ENCODE results near the gene SUCO.
"Not testable (repeated sequence)": the region's sequence is repeated elsewhere in the genome, so short reads cannot be mapped to it uniquely, and the experiment has no call there.

SUCO gene

DNA sequence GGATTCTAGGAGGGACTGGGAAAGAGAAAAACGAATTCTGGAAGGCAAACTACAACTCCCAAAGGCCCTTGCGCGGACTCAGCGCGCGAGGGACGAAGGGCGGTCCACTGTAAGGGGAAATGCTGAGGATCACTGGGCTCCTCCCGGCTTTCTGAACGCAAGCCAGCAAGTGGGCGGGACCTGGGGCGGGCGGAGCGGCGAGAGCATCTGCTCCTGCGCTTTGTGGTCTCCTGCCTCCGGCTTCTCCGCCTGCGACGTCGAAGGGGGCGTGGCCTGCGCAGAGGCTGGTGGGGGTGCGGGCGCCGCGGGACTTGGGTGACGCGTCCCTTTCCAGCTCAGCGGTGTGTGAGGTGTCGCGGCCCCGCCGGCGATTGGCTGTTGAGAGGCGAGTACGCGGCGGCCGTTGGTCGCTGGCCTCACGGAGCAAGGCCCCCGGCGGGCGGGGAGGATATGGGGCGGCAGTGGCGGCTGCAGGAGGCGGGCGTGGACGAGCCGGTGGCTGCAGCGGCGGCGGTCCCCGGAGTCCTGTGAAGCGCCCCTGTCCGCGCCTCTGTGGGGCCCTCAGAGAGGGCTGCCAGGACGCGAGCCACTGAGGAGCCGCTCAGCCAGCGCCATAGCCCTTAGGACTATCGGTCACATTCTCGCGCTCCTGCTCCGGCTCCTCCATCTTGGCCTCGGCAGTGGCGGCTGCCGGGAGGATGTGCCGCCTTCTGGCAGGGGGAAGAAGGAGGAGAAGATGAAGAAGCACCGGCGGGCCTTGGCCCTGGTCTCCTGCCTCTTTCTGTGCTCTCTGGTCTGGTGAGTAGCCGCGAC lies at the start of gene SUCO:
Gene SUCO (plus strand): TSS at position 451 of the 813 bp plus-strand sequence. CDS start 286 bp downstream, at position 737.
- Histone ChIP-seq H3K4me3 (ENCODE audit: low read depth, low read length) (peak within 1 kb of the TSS; percentile 98), H3K9me3 (ENCODE audit: control insufficient read depth, insufficient read depth, low read length) (no peaks in the 10 kb centered on the region), H3K9ac (ENCODE audit: low read depth, low read length) (peak within 1 kb of the TSS; percentile 92), H3K36me3 (ENCODE audit: control insufficient read depth, insufficient read depth, low read length) (no peaks in the 10 kb centered on the region), H3K27me3 (ENCODE audit: control insufficient read depth, insufficient read depth, low read length) (no peaks in the 10 kb centered on the region), H3K4me1 (ENCODE audit: control insufficient read depth, insufficient read depth, low read length) (peaks cover 19% of the 10 kb centered on the region)

- Histone ChIP-seq H3K9me3 (ENCODE audit: control insufficient read depth, insufficient read depth, low read length) (no peaks in the 10 kb centered on the region), H3K4me3 (ENCODE audit: low read depth, low read length) (no peak overlapping the region), H3K9ac (ENCODE audit: low read depth, low read length) (no peak overlapping the region), H3K27me3 (ENCODE audit: control insufficient read depth, insufficient read depth, low read length) (no peaks in the 10 kb centered on the region), H3K36me3 (ENCODE audit: control insufficient read depth, insufficient read depth, low read length) (no peaks in the 10 kb centered on the region), H3K4me1 (ENCODE audit: control insufficient read depth, insufficient read depth, low read length) (no peaks in the 10 kb centered on the region)
These were observed 49.5 kb upstream of the SUCO start for GRCh38 chr1:172483448-172483847.

DNA sequence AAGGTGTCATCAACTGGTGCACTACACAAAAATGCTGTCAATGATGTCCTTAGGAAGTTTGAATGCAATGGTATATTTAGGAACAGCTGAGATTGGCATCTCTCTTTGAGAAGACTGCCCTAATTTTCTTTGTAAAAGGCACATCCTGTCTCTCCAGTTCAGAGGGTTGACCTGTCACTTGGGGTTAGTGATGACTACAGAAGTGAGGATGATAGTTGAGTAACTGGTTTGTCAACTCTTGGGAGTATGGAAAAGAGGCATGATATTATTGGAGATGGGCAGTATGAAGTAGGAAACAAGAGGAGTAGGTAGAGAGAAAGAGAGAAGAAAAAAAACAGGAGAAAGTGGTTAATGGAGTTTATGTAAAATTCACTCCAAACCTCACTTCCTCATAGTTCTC lies 48.7 kb upstream of the SUCO start:
- no peak overlapping the region for H3K9ac ChIP-seq (ENCODE audit: low read depth, low read length)
- no peaks in the 10 kb centered on the region for H3K36me3 ChIP-seq (ENCODE audit: control insufficient read depth, insufficient read depth, low read length)
- H3K9me3 ChIP-seq (ENCODE audit: control insufficient read depth, insufficient read depth, low read length), result no peaks in the 10 kb centered on the region
- no peaks in the 10 kb centered on the region for H3K27me3 ChIP-seq (ENCODE audit: control insufficient read depth, insufficient read depth, low read length)
- H3K4me3 ChIP-seq (ENCODE audit: low read depth, low read length), result no peak overlapping the region
- H3K4me1 ChIP-seq (ENCODE audit: control insufficient read depth, insufficient read depth, low read length), result no peaks in the 10 kb centered on the region

DNA sequence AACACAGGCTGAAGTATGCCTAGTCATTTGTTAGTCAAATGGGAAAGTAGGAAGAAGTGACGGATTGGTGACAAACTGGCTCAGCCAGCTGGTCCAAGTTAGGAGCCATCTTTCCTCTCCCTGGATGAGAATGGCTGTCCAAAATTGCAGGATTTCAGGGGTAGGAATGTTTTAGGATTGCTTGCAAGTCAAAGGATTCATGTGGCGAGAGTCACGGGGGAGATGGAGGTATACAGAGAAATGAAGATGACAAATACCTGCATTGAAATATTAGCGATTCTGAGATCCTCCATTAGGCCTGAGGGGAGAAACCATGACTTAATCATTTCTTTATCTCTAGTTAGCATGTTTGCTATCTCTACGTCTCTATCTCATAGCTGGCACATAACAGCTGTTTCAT lies 47.3 kb upstream of the SUCO start:
- no peaks in the 10 kb centered on the region for H3K9me3 ChIP-seq (ENCODE audit: control insufficient read depth, insufficient read depth, low read length)
- no peak overlapping the region for H3K9ac ChIP-seq (ENCODE audit: low read depth, low read length)
- H3K4me1 ChIP-seq (ENCODE audit: control insufficient read depth, insufficient read depth, low read length), result no peaks in the 10 kb centered on the region
- no peaks in the 10 kb centered on the region for H3K27me3 ChIP-seq (ENCODE audit: control insufficient read depth, insufficient read depth, low read length)
- H3K4me3 ChIP-seq (ENCODE audit: low read depth, low read length), result no peak overlapping the region
- no peaks in the 10 kb centered on the region for H3K36me3 ChIP-seq (ENCODE audit: control insufficient read depth, insufficient read depth, low read length)

DNA sequence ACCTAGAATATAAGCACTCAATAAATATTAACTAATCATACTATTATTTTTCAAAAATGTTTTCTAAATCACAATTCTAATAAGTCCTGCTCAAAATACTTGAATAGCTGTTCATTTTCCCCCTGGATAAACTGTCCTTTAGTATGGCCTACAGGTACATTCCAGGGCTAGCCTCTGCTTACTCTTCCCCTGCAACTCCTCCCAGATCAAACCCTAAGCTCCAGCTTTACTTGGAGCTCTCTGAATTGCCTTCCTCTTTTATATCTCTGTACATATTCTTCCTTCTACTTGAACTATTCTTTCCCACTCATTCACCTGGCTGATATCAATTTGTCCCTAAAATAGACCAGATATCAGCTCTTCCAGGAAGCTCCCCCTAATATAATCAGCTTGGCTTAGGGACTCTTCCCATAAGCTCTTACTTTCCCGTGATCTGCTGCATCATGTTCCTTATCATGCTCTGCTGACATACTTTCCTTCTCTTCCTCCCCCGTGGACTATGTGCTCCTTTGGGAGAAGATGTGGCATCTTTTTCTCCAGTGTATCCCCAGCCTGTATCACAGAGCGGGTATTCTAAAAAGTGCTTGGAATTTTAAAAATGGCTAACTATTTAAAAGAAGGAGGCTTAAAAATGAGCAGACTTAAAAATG lies 46.0 kb upstream of the SUCO start:
- Histone ChIP-seq H3K27me3 (ENCODE audit: control insufficient read depth, insufficient read depth, low read length) (no peaks in the 10 kb centered on the region), H3K4me3 (ENCODE audit: low read depth, low read length) (no peak overlapping the region), H3K4me1 (ENCODE audit: control insufficient read depth, insufficient read depth, low read length) (no peaks in the 10 kb centered on the region), H3K36me3 (ENCODE audit: control insufficient read depth, insufficient read depth, low read length) (no peaks in the 10 kb centered on the region), H3K9me3 (ENCODE audit: control insufficient read depth, insufficient read depth, low read length) (no peaks in the 10 kb centered on the region), H3K9ac (ENCODE audit: low read depth, low read length) (no peak overlapping the region)

GRCh38 chr1:172487550-172487949 lies 45.4 kb upstream of the SUCO start:
- Histone ChIP-seq H3K4me1 (ENCODE audit: control insufficient read depth, insufficient read depth, low read length) (no peaks in the 10 kb centered on the region), H3K4me3 (ENCODE audit: low read depth, low read length) (no peak overlapping the region), H3K27me3 (ENCODE audit: control insufficient read depth, insufficient read depth, low read length) (no peaks in the 10 kb centered on the region), H3K9me3 (ENCODE audit: control insufficient read depth, insufficient read depth, low read length) (no peaks in the 10 kb centered on the region), H3K36me3 (ENCODE audit: control insufficient read depth, insufficient read depth, low read length) (no peaks in the 10 kb centered on the region), H3K9ac (ENCODE audit: low read depth, low read length) (no peak overlapping the region)

- no peak overlapping the region for H3K4me3 ChIP-seq (ENCODE audit: low read depth, low read length)
- no peaks in the 10 kb centered on the region for H3K4me1 ChIP-seq (ENCODE audit: control insufficient read depth, insufficient read depth, low read length)
- H3K9ac ChIP-seq (ENCODE audit: low read depth, low read length), result no peak overlapping the region
- H3K36me3 ChIP-seq (ENCODE audit: control insufficient read depth, insufficient read depth, low read length), result no peaks in the 10 kb centered on the region
- no peaks in the 10 kb centered on the region for H3K27me3 ChIP-seq (ENCODE audit: control insufficient read depth, insufficient read depth, low read length)
- no peaks in the 10 kb centered on the region for H3K9me3 ChIP-seq (ENCODE audit: control insufficient read depth, insufficient read depth, low read length)
These were observed 44.6 kb upstream of the SUCO start for GRCh38 chr1:172488393-172488792.

DNA sequence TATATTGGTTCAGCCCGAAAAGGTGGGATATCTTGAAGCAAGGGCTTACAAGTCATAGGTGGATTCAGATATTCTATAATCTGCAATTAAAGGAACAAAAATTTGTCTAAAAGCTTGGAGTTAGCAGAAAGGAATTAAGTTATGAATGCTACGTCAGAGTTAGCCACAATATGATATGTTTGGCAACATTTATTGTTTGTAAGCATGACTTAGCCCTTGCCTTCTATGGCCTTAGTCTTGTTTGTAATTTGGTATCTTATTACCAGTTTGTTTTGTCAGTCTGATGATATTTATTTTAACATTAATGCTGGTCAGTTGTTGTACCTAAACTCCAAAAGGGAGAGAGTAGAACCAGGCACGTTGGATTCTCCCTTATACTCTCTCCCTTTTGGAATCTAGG lies 43.1 kb upstream of the SUCO start:
- Histone ChIP-seq H3K4me3 (ENCODE audit: low read depth, low read length) (no peak overlapping the region), H3K9ac (ENCODE audit: low read depth, low read length) (no peak overlapping the region), H3K4me1 (ENCODE audit: control insufficient read depth, insufficient read depth, low read length) (no peaks in the 10 kb centered on the region), H3K9me3 (ENCODE audit: control insufficient read depth, insufficient read depth, low read length) (no peaks in the 10 kb centered on the region), H3K36me3 (ENCODE audit: control insufficient read depth, insufficient read depth, low read length) (no peaks in the 10 kb centered on the region), H3K27me3 (ENCODE audit: control insufficient read depth, insufficient read depth, low read length) (no peaks in the 10 kb centered on the region)

- H3K27me3 ChIP-seq (ENCODE audit: control insufficient read depth, insufficient read depth, low read length), result no peaks in the 10 kb centered on the region
- H3K36me3 ChIP-seq (ENCODE audit: control insufficient read depth, insufficient read depth, low read length), result no peaks in the 10 kb centered on the region
- H3K4me1 ChIP-seq (ENCODE audit: control insufficient read depth, insufficient read depth, low read length), result peaks cover 3% of the 10 kb centered on the region
- no peaks in the 10 kb centered on the region for H3K9me3 ChIP-seq (ENCODE audit: control insufficient read depth, insufficient read depth, low read length)
- no peak overlapping the region for H3K9ac ChIP-seq (ENCODE audit: low read depth, low read length)
- H3K4me3 ChIP-seq (ENCODE audit: low read depth, low read length), result no peak overlapping the region
These were observed 40.5 kb upstream of the SUCO start for GRCh38 chr1:172492421-172492820.

DNA sequence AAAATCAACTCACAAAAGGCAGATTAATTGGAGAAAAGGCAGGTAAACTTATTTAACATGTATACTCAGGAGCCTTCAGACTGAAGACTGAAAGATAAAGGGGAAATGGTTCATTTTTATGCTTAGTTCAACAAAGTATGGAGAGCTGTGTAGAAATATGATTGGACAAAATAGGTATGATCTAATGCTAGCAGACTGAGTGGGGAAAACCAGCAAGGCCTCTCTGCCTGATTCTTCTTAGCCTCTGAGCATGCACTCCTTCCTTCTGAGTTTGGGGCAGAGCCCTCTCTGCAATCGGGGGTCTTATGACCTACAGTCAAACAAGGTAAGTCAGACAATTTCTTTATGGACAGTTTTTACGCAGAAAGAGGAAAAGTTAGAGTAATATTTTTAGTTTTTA lies 38.8 kb upstream of the SUCO start:
- Histone ChIP-seq H3K27me3 (ENCODE audit: control insufficient read depth, insufficient read depth, low read length) (no peaks in the 10 kb centered on the region), H3K9me3 (ENCODE audit: control insufficient read depth, insufficient read depth, low read length) (no peaks in the 10 kb centered on the region), H3K4me1 (ENCODE audit: control insufficient read depth, insufficient read depth, low read length) (peaks cover 3% of the 10 kb centered on the region), H3K9ac (ENCODE audit: low read depth, low read length) (no peak overlapping the region), H3K4me3 (ENCODE audit: low read depth, low read length) (no peak overlapping the region), H3K36me3 (ENCODE audit: control insufficient read depth, insufficient read depth, low read length) (no peaks in the 10 kb centered on the region)

DNA sequence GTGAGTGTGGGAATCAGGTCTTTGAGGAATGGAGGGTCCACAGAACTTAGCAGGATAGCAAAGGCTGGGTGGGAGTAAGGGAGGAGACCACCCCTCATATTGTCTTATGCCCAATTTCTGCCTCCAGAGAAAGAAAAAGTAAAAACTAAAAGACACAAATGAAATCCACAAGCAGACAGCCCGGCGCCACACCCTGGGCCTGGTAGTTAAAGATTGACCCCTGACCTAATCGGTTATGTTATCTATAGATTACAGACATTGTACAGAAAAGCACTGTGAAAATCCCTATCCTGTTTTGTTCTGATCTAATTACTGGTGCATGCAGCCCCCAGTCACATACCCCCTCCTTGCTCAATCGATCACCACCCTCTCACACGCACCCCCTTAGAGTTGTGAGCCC lies 36.8 kb upstream of the SUCO start:
- H3K4me3 ChIP-seq (ENCODE audit: low read depth, low read length); H3K36me3 ChIP-seq (ENCODE audit: control insufficient read depth, insufficient read depth, low read length); H3K9ac ChIP-seq (ENCODE audit: low read depth, low read length); H3K4me1 ChIP-seq (ENCODE audit: control insufficient read depth, insufficient read depth, low read length); H3K9me3 ChIP-seq (ENCODE audit: control insufficient read depth, insufficient read depth, low read length); H3K27me3 ChIP-seq (ENCODE audit: control insufficient read depth, insufficient read depth, low read length): not testable (repeated sequence)

- Histone ChIP-seq H3K4me3 (ENCODE audit: low read depth, low read length) (no peak overlapping the region), H3K4me1 (ENCODE audit: control insufficient read depth, insufficient read depth, low read length) (peaks cover 3% of the 10 kb centered on the region), H3K27me3 (ENCODE audit: control insufficient read depth, insufficient read depth, low read length) (no peaks in the 10 kb centered on the region), H3K36me3 (ENCODE audit: control insufficient read depth, insufficient read depth, low read length) (no peaks in the 10 kb centered on the region), H3K9me3 (ENCODE audit: control insufficient read depth, insufficient read depth, low read length) (no peaks in the 10 kb centered on the region), H3K9ac (ENCODE audit: low read depth, low read length) (no peak overlapping the region)
These were observed 36.3 kb upstream of the SUCO start for GRCh38 chr1:172496678-172497077.

Measured in iPS-15b (cell line).